Activated naive CD8-positive, alpha-beta T cell treated with anti-CD3 and anti-CD28 coated beads, Interleukin-2, amount 50 U/mL, for 16 hours (primary cell): ENCODE data around the gene PLSCR5.

Experiments used
- DNase-seq: peaks from one replicate; pipeline ENCODE4 v3.0.0-alpha.2; 2020; ENCODE audit warnings: low read depth, low spot score

The PLSCR5 gene

GRCh38 chr3:146589899-146590508, 15.1 kb downstream of the PLSCR5 start:
- no peak for DNase-seq

- DNase-seq = no peak
Observed at GRCh38 chr3:146585156-146585555, 20.0 kb downstream of the PLSCR5 start.

GRCh38 chr3:146581951-146582467, 23.1 kb downstream of the PLSCR5 start:
- no peak for DNase-seq

- DNase-seq = no peak
Observed at GRCh38 chr3:146581080-146581601, 24.0 kb downstream of the PLSCR5 start.

- DNase-seq = no peak
Observed at GRCh38 chr3:146577662-146578061, 27.5 kb downstream of the PLSCR5 start.

GRCh38 chr3:146575636-146576035, 29.5 kb downstream of the PLSCR5 start:
- DNase-seq = no peak

- no peak for DNase-seq
Observed at GRCh38 chr3:146574173-146574572, 31.0 kb downstream of the PLSCR5 start.

GRCh38 chr3:146569314-146569713, 35.8 kb downstream of the PLSCR5 start:
- DNase-seq = no peak

GRCh38 chr3:146566138-146566537, 39.0 kb downstream of the PLSCR5 start:
- DNase-seq = no peak

GRCh38 chr3:146561879-146562278, 43.3 kb downstream of the PLSCR5 start:
- DNase-seq = no peak

- DNase-seq = no peak
Observed at GRCh38 chr3:146561463-146561862, 43.7 kb downstream of the PLSCR5 start.

GRCh38 chr3:146560678-146561077, 44.5 kb downstream of the PLSCR5 start:
- no peak for DNase-seq

GRCh38 chr3:146559388-146559787, 45.8 kb downstream of the PLSCR5 start:
- DNase-seq = no peak

- DNase-seq = no peak
Observed at GRCh38 chr3:146558781-146559180, 46.4 kb downstream of the PLSCR5 start.

- DNase-seq = no peak
Observed at GRCh38 chr3:146557745-146558144, 47.4 kb downstream of the PLSCR5 start.

GRCh38 chr3:146555311-146555710, 49.8 kb downstream of the PLSCR5 start:
- no peak for DNase-seq

- no peak for DNase-seq
Observed at GRCh38 chr3:146554151-146554760, 50.9 kb downstream of the PLSCR5 start.

- no peak for DNase-seq
Observed at GRCh38 chr3:146550743-146551510, 54.2 kb downstream of the PLSCR5 start.

GRCh38 chr3:146550070-146550615, 55.0 kb downstream of the PLSCR5 start:
- DNase-seq = no peak

- no peak for DNase-seq
Observed at GRCh38 chr3:146547235-146547835, 57.8 kb downstream of the PLSCR5 start.

GRCh38 chr3:146546366-146546965, 58.7 kb downstream of the PLSCR5 start:
- DNase-seq = no peak
